Tibial nerve (tissue), 4 donors: ENCODE data around the gene ATP4A. TPM values are rescaled to one million over a fixed set of nuclear protein-coding genes. Genes with fewer than 3 reads are reported as not detected.
A peak's percentile ranks its signal among the peaks of the same experiment; 100 is the strongest.

Experiments used
- DNase-seq, 2 donors: peaks; one replicate each; pipeline ENCODE4 v3.0.0-alpha.2; 2019; ENCODE audit warnings: low spot score in 2 of 2
- H3K27ac ChIP-seq, 4 donors: fragments of 200-600 bp; sonication (generic) in 3 of 4; one replicate each; pipeline ENCODE4 v1.5.1; 2017 to 2019; ENCODE audit warnings: mild to moderate bottlenecking in 1 of 4
- H3K27me3 ChIP-seq, 2 donors: fragments of 200-600 bp; sonication (generic) in 1 of 2; one replicate each; pipeline versions ENCODE4 v1.5.1 to v1.6.0; 2017 to 2019
- H3K36me3 ChIP-seq, 3 donors: fragments of 200-600 bp; sonication (generic); one replicate each; pipeline ENCODE4 v1.5.1; 2018 to 2019
- H3K4me1 ChIP-seq, 4 donors: fragments of 200-600 bp; sonication (generic) in 3 of 4; one replicate each; pipeline ENCODE4 v1.5.1; 2017 to 2019
- H3K4me3 ChIP-seq, 4 donors: fragments of 200-600 bp; sonication (generic) in 3 of 4; one replicate each; pipeline ENCODE4 v1.5.1; 2017 to 2019; ENCODE audit warnings: mild to moderate bottlenecking in 1 of 4, moderate library complexity in 1 of 4
- H3K9me3 ChIP-seq, 4 donors: fragments of 200-600 bp; sonication (generic) in 3 of 4; one replicate each; pipeline ENCODE4 v1.5.1; 2017 to 2019
- CTCF ChIP-seq, 5 experiments: fragments of 200-600 bp in 3 of 5; fragments of 450-650 bp in 2 of 5; sonication (generic) in 3 of 5; IDR thresholded peaks; one replicate each; pipeline ENCODE4 v1.5.1; 2016 to 2019; ENCODE audit warnings: antibody characterized with exemption in 5 of 5, mild to moderate bottlenecking in 3 of 5, moderate library complexity in 2 of 5
- EP300 ChIP-seq, 2 donors: sonication (generic); formaldehyde crosslinking; IDR thresholded peaks; one replicate each; pipeline ENCODE4 v1.6.1; 2017; ENCODE audit warnings: antibody characterized with exemption in 2 of 2, mild to moderate bottlenecking in 1 of 2
- POLR2A ChIP-seq, 2 donors: fragments of 450-650 bp; IDR thresholded peaks; one replicate each; pipeline ENCODE4 v1.6.1; 2017; ENCODE audit warnings: antibody characterized with exemption in 2 of 2, mild to moderate bottlenecking in 2 of 2, moderate library complexity in 2 of 2
- WGBS, 2 donors: methylation state at CpG; one replicate each; pipeline ENCODE4 v1.1.5; 2018; 5-methylcytosine and 5-hydroxymethylcytosine counted together
- total RNA-seq, 4 donors: library from RNA; depleted of rRNA; stranded (reverse); fragments of >200 nt; gene quantifications; one replicate each; pipeline ENCODE4 v1.1.0, GENCODE V29; 2016

Gene ATP4A
- total RNA-seq: under 1 TPM in 1 of 4 donors, not detected in 3; 0.63 TPM

GRCh38 chr19:35563207-35563829 lies at the start of gene ATP4A:
TSS of gene ATP4A (minus strand) at chr19:35563658. CDS start at chr19:35563629, 29 bp downstream.
- 70 to 73% methylated on average over 13 to 14 of the region's 15 CpGs for WGBS, 2 donors
- H3K9me3 ChIP-seq: no peaks in the 10 kb centered on the region
- H3K4me1 ChIP-seq: peaks cover 0 to 5% (median 0%) of the 10 kb centered on the region in 4 donors
- H3K4me3 ChIP-seq: no peak within 1 kb of the TSS
- H3K36me3 ChIP-seq: no peaks in the 10 kb centered on the region
- no peak for DNase-seq
- H3K27me3 ChIP-seq: peaks cover 0 to 53% of the 10 kb centered on the region in 2 donors
- H3K27ac ChIP-seq: no peak within 1 kb of the TSS
- TF ChIP-seq EP300 (IDR thresholded peaks at IDR 0.05): no peak

GRCh38 chr19:35612559-35613321 lies 49.3 kb upstream of the ATP4A start, which contains the start of gene HAUS5:
TSS of gene HAUS5 (plus strand) at chr19:35612735. CDS start at chr19:35612795, 60 bp downstream.
- WGBS, 2 donors: 0 to 2% methylated on average over 13 to 22 of the region's 47 CpGs
- Histone ChIP-seq H3K27me3 (no peaks in the 10 kb centered on the region), H3K4me1 (peaks cover 0 to 15% (median 7%) of the 10 kb centered on the region in 4 donors), H3K9me3 (peaks cover 0 to 9% (median 0%) of the 10 kb centered on the region in 4 donors), H3K4me3 (peak within 1 kb of the TSS; percentile 51 to 91 (median 81)), H3K27ac (peak within 1 kb of the TSS; percentile 61 to 89 (median 76)), H3K36me3 (peaks cover 0 to 30% (median 0%) of the 10 kb centered on the region in 3 donors)
- peak; percentile 95 to 96 for DNase-seq
- peak; percentile 40 to 86 for TF ChIP-seq EP300 (IDR thresholded peaks at IDR 0.05)
- TF ChIP-seq CTCF (IDR thresholded peaks at IDR 0.05): peak in 1 of 5 experiments; percentile 47
- TF ChIP-seq POLR2A (IDR thresholded peaks at IDR 0.05): peak in 1 of 2 donors; percentile 49

GRCh38 chr19:35612224-35612558 lies 48.7 kb upstream of the ATP4A start:
- Histone ChIP-seq H3K4me3 (peak overlapping the region; percentile 51 to 91 (median 81)), H3K4me1 (peaks cover 0 to 15% (median 7%) of the 10 kb centered on the region in 4 donors), H3K9me3 (peaks cover 0 to 15% (median 0%) of the 10 kb centered on the region in 4 donors), H3K27ac (peak overlapping the region; percentile 61 to 89 (median 76)), H3K27me3 (no peaks in the 10 kb centered on the region), H3K36me3 (peaks cover 0 to 25% (median 0%) of the 10 kb centered on the region in 3 donors)
- no peak for DNase-seq
- no peak for TF ChIP-seq CTCF (IDR thresholded peaks at IDR 0.05)
- no peak for TF ChIP-seq EP300 (IDR thresholded peaks at IDR 0.05)
- TF ChIP-seq POLR2A (IDR thresholded peaks at IDR 0.05): no peak
- WGBS, 2 donors: 38 to 44% methylated on average over 9 of the region's 9 CpGs

- WGBS, 2 donors: 53 to 85% methylated on average over 4 to 5 of the region's 6 CpGs
Observed at GRCh38 chr19:35609851-35610353, 46.4 kb upstream of the ATP4A start.

GRCh38 chr19:35608251-35608650 lies 44.8 kb upstream of the ATP4A start:
- TF ChIP-seq POLR2A (IDR thresholded peaks at IDR 0.05) (no peak), EP300 (IDR thresholded peaks at IDR 0.05) (no peak), CTCF (IDR thresholded peaks at IDR 0.05) (no peak)
- H3K27me3 ChIP-seq: no peaks in the 10 kb centered on the region
- WGBS, 2 donors: 72 to 80% methylated on average over 2 of the region's 2 CpGs
- no peak overlapping the region for H3K27ac ChIP-seq
- H3K36me3 ChIP-seq: no peaks in the 10 kb centered on the region
- peaks cover 0 to 20% (median 0%) of the 10 kb centered on the region in 4 donors for H3K9me3 ChIP-seq
- H3K4me1 ChIP-seq: peaks cover 0 to 13% (median 7%) of the 10 kb centered on the region in 4 donors
- no peak overlapping the region for H3K4me3 ChIP-seq
- no peak for DNase-seq

More at GRCh38 chr19:35609851-35610353, 46.4 kb upstream of the ATP4A start:
- DNase-seq: no peak
- TF ChIP-seq POLR2A (IDR thresholded peaks at IDR 0.05) (no peak), EP300 (IDR thresholded peaks at IDR 0.05) (no peak)
- H3K27ac ChIP-seq: peak overlapping the region in 1 of 4 donors; percentile 15
- H3K27me3 ChIP-seq: no peaks in the 10 kb centered on the region
- peaks cover 0 to 15% (median 7%) of the 10 kb centered on the region in 4 donors for H3K4me1 ChIP-seq
- H3K4me3 ChIP-seq: no peak overlapping the region
- H3K9me3 ChIP-seq: peaks cover 0 to 20% (median 0%) of the 10 kb centered on the region in 4 donors
- peaks cover 0 to 3% (median 0%) of the 10 kb centered on the region in 3 donors for H3K36me3 ChIP-seq
